Lower leg skin (tissue), 3 donors: Measurements from ENCODE around the gene P2RY2.

Experiments
- CTCF ChIP-seq, 3 donors: fragments of 450-650 bp; IDR thresholded peaks; one replicate each; pipeline ENCODE4 v1.5.1; 2016; ENCODE audit warnings: antibody characterized with exemption in 3 of 3, mild to moderate bottlenecking in 3 of 3, moderate library complexity in 2 of 3
- POLR2A ChIP-seq, 2 donors: fragments of 450-650 bp; IDR thresholded peaks; one replicate each; pipeline ENCODE4 v1.6.1; 2016 to 2017; ENCODE audit warnings: antibody characterized with exemption in 2 of 2, mild to moderate bottlenecking in 1 of 2, moderate library complexity in 1 of 2

- no peak for TF ChIP-seq CTCF (IDR thresholded peaks at IDR 0.05)
- TF ChIP-seq POLR2A (IDR thresholded peaks at IDR 0.05): no peak
Observed at GRCh38 chr11:73285721-73286120, 67.6 kb downstream of the P2RY2 start.
